Measurements from ENCODE around the gene ARL16.

DNA sequence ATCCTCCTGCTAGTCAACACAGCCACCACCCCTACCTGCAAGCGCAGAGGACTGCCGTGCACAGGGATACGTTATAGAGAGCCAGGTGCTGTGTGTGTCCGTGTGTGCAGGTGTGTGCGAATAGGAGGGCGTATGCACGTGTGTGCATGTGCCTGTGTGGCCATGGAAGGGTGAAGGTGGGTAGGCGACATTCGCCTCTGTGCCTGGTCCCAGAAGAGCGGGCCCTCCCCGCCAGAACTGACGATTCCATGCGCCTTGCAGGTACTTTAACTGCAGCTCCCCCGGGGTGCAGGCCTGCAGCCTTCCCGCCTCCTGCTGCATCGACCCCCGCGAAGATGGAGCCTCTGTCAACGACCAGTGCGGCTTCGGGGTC is 36.0 kb downstream of the ARL16 start:
- TF ChIP-seq, protein P1, sequence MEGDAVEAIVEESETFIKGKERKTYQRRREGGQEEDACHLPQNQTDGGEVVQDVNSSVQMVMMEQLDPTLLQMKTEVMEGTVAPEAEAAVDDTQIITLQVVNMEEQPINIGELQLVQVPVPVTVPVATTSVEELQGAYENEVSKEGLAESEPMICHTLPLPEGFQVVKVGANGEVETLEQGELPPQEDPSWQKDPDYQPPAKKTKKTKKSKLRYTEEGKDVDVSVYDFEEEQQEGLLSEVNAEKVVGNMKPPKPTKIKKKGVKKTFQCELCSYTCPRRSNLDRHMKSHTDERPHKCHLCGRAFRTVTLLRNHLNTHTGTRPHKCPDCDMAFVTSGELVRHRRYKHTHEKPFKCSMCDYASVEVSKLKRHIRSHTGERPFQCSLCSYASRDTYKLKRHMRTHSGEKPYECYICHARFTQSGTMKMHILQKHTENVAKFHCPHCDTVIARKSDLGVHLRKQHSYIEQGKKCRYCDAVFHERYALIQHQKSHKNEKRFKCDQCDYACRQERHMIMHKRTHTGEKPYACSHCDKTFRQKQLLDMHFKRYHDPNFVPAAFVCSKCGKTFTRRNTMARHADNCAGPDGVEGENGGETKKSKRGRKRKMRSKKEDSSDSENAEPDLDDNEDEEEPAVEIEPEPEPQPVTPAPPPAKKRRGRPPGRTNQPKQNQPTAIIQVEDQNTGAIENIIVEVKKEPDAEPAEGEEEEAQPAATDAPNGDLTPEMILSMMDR (conservative IDR thresholded peaks at IDR 0.05; ENCODE audit: low read depth in 2 of 2), result no peak
- TF ChIP-seq POLR2AphosphoS5 (IDR thresholded peaks at IDR 0.05; ENCODE audit: low read depth) (no peak), EZH2 (IDR thresholded peaks at IDR 0.05; ENCODE audit: low read depth, unreplicated experiment) (peak; percentile 56)

Data from GM23338 (cell line).